ENCODE data around the gene NUMBL.
"Not testable (repeated sequence)": the region's sequence is repeated elsewhere in the genome, so short reads cannot be mapped to it uniquely, and the experiment has no call there.

Gene NUMBL

DNA sequence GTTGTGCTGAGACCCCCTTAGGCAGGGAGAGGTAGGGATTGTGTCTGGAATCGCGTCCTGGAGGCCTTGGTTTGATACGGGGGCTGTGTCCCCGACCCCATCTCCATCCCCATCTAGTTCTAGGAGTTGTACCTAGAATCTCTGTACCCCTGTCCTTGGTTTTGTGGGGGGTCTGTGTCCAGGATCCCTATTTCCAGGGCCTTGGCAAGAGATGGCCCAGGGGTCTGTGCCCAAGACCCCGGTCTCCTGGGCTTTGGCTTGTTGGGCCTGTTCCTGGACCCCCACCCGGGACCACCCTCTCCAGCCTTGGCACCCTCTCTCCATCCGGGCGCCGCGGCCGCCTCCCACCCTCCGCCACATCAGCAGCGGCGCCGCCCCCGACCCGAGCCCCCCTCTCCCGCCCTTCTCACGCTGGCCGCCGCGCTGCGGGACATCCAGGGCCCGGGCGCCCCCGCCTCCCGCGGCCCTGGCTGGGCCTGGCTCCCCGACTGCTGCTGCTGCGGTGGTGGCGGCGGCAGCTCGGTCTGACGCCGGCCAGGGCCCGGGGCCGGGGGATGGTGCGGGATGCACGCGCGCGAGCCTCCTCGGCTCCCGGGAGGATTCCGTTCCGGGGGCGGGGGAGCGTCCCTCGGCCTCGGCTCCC lies at the start of gene NUMBL:
Gene NUMBL, minus strand, starts transcription at position 602 of the 643 bp plus-strand sequence. Its CDS starts 168 bp downstream, at position 434.
- DNase-seq: no peak

DNA sequence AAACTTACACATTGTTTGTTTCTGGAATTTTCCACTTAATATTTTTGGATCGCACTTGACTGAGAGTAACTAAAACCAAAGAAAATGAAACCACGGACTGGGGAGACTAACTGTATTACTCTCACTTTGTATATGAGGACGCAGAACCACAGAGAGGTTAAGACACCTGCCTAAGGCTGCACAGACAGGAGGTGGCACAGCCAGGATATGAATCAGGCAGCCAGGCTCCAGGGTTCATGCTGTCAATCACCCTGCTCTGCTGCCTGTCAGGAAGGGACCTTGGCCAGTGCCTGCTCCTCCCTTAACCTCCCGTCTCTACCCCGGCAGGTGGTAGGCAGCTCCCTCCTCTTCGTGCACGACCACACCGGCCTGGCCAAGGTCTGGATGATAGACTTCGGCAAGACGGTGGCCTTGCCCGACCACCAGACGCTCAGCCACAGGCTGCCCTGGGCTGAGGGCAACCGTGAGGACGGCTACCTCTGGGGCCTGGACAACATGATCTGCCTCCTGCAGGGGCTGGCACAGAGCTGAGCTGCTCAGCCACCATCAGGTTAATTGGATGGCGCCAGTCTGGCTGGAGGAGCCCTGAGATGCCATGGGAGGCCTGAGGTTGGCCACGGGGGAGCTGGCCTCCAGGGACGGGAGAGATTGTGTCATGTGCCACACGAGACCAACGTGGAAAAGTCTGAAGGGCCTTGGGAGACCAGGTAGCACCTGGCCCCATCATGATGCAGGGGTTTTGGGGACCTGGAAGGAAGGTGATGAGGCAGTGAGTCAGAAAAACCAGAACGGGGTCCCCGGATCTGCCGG lies 48.8 kb upstream of the NUMBL start:
- no peak for DNase-seq

DNA sequence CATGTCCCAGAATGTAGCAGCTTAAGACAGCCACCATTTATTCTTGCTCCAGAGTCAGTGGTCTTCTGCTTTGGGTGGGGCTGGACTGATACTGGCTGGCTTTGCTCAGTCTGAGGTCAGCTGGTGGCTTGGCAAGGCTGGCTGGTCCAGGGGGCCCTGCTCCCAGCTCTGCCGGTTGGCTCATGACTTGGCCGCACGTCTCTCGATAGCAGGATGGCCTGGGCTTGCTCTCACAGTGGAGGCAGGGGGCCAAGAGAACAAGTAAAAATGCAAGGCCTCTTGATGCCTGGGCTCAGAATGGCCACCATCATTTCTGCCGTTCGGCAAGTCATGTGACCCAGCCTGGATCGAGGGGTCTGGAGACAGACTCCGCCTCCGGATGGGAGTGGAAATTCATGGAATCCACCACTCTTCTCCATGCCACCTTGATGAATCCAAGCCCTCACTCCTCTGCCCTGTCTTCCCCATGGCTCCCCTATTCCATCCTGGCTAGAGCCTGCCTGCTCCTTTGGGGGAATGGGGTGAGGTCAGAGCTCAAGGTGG lies 46.7 kb upstream of the NUMBL start:
- DNase-seq: no peak

DNA sequence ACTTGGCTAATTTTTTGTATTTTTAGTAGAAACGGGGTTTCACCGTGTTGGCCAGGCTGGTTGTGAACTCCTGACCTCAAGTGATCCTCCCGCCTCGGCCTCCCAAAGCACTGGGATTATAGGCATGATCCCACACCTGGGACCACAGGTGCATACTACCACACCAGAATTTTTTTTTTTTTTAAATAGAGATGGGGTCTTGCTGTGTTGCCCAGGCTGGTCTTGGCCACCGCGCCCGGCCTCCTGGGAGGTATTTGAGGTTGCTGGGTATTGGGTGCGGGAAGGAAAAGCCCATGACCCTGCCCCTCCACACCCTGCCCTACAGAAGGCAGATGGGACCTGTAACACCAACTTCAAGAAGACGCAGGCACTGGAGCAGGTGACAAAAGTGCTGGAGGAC lies 46.2 kb upstream of the NUMBL start:
- no peak for DNase-seq

DNA sequence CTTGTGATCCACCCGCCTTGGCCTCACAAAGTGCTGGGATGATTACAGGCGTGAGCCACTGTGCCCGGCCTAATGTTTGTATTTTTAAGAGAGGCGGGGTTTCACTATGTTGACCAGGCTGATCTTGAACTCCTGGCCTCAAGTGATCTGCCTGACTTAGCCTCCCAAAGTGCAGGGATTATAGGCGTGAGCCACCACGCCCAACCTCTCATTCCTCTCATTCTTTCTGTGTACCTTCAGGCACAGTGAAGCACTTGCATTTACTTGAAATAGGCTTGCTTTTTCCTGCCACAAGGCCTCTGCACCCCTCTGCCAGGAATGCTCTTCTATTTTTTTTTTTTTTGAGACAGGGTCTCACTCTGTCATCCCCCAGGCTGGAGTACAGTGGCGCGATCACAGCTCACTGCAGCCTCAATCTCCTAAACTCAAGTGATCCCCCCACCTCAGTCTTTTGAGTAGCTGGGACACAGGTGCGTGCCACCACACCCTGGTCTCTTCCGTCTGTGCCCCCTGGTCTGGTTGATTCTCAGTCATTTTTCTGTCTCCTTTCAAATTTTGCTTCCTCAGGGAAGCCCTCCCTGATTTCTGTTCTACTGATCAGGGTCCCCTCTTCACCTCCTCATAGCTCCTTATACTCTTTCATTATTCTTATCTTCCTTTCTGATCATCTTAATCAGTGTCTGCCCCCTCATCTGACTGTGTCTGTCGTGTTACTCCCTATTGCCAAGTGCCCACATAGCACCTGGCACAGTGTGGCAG lies 44.7 kb upstream of the NUMBL start:
- no peak for DNase-seq

DNA sequence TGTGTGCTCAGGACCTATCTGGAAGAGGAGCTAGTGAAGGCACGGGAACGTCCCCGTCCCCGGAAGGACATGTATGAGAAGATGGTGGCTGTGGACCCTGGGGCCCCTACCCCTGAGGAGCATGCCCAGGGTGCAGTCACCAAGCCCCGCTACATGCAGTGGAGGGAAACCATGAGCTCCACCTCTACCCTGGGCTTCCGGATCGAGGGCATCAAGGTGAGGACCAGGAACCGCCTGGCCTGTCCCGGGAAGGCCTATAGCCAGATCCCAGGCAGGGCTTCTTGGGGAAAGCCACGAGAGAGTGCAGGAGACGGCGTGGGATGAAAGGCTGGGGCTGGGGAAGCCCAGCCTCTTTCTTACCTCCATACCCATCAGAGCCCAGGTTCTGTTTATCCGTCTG lies 42.7 kb upstream of the NUMBL start:
- no peak for DNase-seq

DNA sequence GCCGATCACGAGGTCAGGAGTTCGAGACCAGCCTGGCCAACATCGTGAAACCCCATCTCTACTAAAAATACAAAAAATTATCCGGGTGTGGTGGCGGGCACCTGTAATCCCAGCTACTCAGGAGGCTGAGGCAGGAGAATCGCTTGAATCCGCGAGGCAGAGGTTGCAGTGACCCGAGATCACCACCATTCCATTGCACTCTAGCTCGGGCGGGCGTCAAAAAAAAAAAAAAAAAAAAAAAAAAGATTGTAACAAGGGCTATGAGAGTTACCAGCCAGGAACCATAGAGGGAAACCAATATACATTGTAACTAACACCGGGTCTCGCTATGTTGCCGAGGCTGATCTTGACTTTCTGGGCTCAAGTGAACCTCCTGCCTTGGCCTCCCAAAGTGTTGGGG lies 41.9 kb upstream of the NUMBL start:
- not testable (repeated sequence) for DNase-seq

DNA sequence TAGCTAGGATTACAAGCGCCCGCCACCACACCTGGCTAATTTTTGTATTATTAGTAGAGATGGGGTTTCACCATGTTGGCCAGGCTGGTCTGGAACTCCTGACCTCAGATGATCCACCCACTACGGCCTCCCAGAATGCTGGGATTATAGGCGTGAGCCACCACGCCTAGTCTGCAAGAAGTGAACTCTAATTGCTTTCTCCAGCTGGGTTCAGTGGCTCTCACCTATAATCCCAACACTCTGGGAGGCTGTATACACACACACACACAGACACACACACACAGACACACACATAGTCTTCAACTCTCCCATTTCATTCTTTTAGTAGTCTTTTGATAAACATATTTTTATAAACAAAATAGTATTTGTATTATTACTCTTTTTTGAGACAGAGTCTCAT lies 39.6 kb upstream of the NUMBL start:
- DNase-seq: not testable (repeated sequence)

DNA sequence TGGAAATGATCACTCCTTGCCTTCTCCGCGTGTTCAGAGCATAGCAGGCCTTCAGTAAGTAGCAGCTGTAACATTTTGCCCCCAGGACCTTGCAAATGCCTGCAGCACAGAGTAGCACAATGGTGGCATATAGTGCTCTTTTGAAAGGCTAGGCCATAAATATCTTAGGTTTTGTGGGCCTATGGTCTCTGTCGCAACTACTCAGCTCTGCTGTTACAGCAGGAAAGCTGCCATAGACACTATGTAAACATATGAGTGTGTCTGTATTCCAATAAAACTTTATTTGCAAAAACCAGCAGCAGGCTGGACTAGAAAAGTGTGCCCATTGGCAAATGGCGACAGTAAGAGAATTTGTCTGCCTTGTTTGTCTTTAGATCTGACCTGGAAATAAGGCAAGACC lies 35.8 kb upstream of the NUMBL start:
- no peak for DNase-seq

DNA sequence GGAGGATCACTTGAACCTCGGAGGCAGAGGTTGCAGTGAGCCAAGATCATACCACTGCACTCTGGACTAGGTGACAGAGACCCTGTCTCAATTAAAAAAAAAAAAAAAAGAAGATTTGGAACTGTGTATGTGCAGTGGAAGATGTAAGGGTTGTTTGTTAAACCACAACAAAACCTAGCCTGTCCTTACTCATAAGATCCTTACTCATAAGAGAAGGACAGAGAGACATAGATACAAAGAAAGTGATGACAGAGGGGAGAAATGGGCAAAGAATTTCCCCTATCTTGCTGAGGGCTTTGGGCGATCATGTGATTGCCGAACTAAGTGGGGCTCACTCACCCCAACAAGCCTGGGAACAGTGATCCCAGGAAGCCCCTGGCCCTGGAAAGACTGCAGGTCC lies 34.4 kb upstream of the NUMBL start:
- no peak for DNase-seq

DNA sequence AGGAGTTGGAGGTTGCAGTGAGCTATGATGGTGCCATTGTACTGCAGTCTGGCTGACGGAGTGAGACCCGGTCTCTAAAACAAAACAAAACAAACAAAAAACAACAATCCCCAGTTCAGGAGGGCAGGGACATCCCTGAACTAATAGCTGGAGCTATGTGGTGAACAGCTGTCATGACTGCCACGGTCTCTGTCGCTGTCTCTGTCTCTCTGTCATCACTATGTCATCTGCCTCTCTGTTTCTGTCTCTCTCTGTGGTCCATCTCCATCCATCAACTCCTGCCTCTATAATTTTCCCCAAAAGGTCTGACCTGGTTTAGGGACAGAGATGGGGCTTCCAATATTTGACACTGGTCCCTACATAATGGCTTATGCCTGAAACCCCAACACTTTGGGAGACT lies 33.9 kb upstream of the NUMBL start:
- DNase-seq: no peak

DNA sequence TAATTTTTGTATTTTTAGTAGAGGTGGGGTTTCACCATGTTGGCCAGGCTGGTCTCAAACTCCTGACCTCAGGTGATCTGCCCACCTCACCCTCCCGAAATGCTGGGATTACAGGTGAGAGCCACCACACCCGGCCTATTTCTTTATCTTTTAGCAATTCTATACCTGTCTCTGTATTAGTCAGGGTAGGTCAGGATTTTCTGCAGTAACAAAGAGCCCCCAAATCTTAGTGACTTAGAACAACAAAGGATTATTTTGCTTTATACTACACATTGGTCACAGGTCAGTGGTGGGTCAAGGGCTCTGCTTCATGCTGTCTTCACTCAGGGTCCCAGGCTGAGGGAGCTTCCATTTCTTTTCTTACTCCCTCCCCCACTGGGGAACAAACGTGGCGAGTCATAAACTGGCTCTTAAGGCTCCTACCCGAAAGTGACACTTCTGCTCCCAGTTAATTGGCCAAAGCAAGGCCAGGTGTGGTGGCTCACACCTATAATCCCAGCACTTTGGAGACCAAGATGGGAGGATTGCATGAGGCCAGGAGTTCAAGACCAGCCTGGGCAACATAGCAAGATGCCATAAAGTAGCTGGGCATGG lies 33.3 kb upstream of the NUMBL start:
- DNase-seq: no peak

DNA sequence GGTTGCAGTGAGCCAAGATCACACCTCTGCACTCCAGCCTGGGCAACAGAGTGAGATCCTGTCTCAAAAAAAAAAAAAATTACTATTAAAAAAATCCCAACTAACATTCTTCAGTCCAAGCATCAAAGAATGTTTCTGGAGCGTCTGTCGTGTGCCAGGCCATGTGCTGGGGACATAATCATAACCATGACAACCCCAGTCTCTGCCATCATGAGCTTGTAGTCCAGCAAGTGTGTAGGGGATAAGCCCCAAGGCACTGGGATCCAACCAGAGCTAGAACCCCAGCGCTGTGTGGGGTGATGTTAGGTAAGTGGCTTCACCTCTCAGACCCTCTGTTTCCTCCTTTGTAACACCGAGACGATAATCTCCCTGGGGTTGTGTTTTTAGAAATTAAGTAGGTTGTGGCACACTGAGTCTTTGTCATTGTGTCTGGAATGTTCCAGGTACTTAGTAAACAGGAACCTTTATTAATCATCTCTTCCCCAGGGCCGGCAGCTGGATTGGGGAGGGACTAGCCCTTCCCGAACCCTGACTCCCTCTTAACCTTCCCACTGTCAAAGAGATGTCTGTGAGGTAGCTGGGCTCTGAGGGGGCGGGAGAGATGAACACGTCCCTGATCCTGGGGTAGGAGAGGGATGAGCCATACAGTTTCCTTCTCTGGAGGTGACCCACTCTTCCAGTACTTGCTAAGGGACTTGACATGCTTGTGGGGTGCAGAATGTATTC lies 31.6 kb upstream of the NUMBL start:
- no peak for DNase-seq

DNA sequence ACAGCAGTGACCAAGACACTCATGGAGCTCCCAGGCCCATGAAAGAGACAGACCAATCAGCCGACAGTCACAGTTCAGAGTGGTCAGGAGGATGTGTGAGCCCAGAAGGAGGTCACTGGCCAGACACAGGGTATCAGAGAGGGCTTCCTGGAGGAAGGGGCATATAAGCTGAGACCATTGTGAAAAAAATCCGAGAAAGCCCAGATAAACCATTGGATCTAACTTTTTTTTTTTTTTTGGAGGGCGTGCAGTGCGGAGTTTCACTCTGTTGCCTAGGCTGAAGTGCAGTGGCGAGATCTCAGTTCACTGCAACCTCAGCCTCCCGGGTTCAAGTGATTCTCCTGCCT lies 30.7 kb upstream of the NUMBL start:
- no peak for DNase-seq

DNA sequence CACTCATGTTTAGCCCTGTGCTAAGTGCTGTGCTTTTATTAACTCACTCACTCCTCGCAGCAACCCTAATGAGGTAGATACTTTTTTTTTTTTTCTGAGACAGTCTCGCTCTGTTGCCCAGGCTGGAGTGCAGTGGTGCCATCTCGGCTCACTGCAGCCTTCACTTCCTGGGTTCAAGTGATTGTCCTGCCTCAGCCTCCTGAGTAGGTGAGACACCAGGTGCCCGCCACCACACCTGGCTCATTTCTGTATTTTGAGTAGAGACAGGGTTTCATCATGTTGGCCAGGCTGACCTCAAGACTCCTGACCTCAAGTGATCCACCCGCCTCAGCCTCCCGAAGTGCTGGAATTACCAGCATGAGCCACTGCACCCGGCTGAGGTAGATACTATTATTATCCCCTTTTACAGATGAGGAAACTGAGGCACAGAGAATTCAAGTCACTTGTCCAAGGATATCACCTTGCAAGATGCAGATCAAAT lies 29.0 kb upstream of the NUMBL start:
- no peak for DNase-seq

DNA sequence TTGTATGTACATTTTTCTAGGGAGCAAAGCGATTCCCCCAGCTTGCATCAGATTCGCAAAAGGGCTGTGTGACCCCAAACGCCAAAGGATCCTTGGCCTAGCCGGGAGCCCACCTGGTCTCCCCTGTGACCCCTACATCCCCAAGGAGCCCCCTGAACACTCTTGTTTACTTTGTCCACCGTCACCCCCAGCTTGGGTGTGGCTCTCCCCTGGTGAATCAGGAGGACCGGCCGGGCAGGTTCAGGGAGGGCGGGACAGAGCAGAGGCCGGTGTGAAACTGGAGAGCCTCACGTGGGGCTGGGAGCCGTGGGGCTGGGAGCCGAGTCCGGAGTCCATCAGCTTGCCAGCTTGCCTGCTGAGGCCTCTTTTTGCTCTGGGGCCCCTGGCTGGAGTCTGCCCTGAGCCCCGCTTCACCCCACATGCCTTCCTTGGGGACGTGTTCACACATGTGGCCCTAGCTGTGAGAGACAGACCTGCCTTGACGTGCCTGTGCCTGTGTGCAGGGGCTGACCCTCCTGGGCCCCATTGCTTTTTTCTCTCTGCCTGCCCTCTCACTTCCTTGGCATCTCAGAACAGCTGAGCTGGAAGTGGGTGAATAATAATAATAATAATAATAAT lies 28.4 kb upstream of the NUMBL start:
- DNase-seq: no peak

DNA sequence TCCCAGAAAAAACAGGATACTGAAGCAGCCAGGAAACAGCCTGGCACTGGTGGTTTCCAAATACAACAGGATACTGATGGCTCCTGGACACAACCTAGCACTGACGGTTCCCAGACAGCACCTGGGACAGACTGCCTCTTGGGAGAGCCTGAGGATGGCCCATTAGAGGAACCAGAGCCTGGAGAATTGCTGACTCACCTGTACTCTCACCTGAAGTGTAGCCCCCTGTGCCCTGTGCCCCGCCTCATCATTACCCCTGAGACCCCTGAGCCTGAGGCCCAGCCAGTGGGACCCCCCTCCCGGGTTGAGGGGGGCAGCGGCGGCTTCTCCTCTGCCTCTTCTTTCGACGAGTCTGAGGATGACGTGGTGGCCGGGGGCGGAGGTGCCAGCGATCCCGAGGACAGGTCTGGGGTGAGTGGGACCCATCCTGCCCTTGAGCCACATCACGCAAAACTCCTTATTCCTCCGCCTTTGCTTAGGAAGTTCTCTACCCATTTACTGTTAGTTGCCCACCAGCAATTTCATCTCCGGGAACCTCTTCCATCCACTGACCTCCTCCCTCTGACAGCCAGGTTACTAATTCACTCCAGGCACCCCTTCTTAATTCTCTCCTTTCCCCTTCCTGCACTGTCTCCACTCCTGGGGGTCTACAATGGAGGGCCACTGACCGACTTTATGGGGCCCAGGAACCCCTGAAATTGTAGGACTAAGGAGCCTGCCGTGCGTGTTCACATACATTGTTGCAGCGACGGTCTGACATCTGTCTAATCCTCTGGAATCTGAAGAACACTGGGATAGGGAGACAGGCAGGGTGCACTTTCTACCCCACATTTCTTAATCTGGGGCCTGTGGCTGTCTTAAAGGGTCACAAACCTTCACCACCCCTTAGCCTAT lies 27.7 kb upstream of the NUMBL start:
- DNase-seq: no peak

DNA sequence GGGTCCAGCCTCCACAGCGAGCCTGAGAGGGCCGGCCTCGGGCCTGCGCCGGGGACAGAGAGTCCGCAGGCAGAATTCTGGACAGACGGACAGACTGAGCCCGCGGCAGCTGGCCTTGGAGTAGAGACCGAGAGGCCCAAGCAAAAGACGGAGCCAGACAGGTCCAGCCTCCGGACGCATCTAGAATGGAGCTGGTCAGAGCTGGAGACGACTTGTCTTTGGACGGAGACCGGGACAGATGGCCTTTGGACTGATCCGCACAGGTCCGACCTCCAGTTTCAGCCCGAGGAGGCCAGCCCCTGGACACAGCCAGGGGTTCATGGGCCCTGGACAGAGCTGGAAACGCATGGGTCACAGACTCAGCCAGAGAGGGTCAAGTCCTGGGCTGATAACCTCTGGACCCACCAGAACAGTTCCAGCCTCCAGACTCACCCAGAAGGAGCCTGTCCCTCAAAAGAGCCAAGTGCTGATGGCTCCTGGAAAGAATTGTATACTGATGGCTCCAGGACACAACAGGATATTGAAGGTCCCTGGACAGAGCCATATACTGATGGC lies 27.0 kb upstream of the NUMBL start:
- no peak for DNase-seq

DNA sequence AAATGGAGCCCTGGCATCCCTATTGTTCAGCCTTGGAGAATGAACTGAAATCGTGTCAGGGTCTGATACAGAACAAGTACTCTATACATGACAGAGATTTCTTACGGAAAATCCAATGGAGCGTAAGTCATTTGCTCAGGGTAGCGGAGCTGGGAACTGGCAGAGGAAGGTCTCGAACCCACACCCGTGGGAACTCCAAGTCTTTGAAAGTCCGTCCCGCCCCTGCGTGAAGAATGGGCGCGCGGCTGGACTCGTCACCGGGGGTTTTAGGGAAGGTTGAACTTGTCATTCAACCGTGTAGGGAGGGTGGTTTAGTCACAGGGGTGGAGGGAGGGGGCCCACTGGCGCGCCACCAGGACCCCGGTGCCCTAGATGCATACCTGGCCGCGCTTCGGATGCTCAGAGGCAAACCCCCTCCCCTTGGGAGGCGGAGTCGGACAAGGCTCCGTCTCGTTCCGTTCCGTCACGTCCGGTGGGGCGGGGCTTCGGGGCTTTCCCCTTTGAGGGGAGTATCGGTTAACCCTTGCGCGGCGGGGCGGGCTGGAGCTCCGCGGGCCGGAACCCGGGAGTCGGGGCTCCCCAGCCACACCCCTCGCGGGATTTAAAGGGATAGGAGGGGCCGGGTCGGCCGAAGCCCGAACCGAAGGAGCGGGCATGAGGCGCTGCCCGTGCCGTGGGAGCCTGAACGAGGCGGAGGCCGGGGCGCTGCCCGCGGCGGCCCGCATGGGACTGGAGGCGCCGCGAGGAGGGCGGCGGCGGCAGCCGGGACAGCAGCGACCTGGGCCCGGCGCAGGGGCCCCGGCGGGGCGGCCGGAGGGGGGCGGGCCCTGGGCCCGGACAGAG lies 26.3 kb upstream of the NUMBL start, which contains the start of the genes COQ8B and ITPKC:
Gene COQ8B, minus strand, starts transcription at position 405 of the 843 bp plus-strand sequence. CDS start 2,254 bp downstream, outside the sequence.
Gene ITPKC, plus strand, starts transcription at position 631 of the 843 bp plus-strand sequence. Its CDS starts 24 bp downstream, at position 655.
- peak; percentile 96 for DNase-seq

Measured in NCI-H2081 (cell line).